Measurements from ENCODE around the gene GPD2.

GRCh38 chr2:156626931-156627330, 190.8 kb downstream of the GPD2 start:
- TF ChIP-seq CTCF (IDR thresholded peaks at IDR 0.05) (no peak), POLR2A (IDR thresholded peaks at IDR 0.05) (no peak)
